Left ventricle myocardium inferior (tissue), 1 donor: ENCODE measurements around the gene HOXA3. TPM values are rescaled to one million over a fixed set of nuclear protein-coding genes. Genes with fewer than 3 reads are reported as not detected.

Experiments used
- DNase-seq: peaks from one replicate; pipeline ENCODE4 v3.0.0-alpha.2; 2020
- H3K27ac ChIP-seq: fragments of 200-600 bp; replicated peaks from 2 replicates; pipeline ENCODE4 v1.8.0; 2021
- H3K27me3 ChIP-seq: fragments of 200-600 bp; 2 replicates; pipeline ENCODE4 v1.8.0; 2021; ENCODE audit warnings: low read depth
- H3K36me3 ChIP-seq: fragments of 200-600 bp; 2 replicates; pipeline ENCODE4 v1.8.0; 2021
- H3K4me1 ChIP-seq: fragments of 200-600 bp; 2 replicates; pipeline ENCODE4 v1.8.0; 2021
- H3K4me3 ChIP-seq: fragments of 200-600 bp; 2 replicates; pipeline ENCODE4 v1.8.0; 2021; ENCODE audit warnings: mild to moderate bottlenecking, moderate library complexity
- H3K9me3 ChIP-seq: fragments of 200-600 bp; replicated peaks from 2 replicates; pipeline ENCODE4 v1.8.0; 2021
- CTCF ChIP-seq: fragments of 200-600 bp; IDR thresholded peaks from 2 replicates; pipeline ENCODE4 v1.8.0; 2021; ENCODE audit warnings: antibody characterized with exemption, mild to moderate bottlenecking, borderline replicate concordance
- intact Hi-C: fragments of 100-400 bp; cut with micrococcal nuclease; formaldehyde crosslinking; loops from one replicate; pipeline ENCODE4 v1.11.0; 2022
- long read RNA-seq: library from polyadenylated mRNA; unstranded; transcript quantifications from one replicate; pipeline ENCODE4 v2.0.0, GENCODE V29; 2021
- total RNA-seq: library from RNA; stranded (reverse); fragmentation: NEBNext Ultra II Directional; extraction: Animal tissue kit (Norgen Biotek cat#: 25700); gene quantifications from one replicate; pipeline ENCODE4 v1.2.1, GENCODE V29; 2021
- donor health status: DM: no; HTN: yes; CAD: no; lungs with severe emphysema.

HOXA3 gene
- not detected for total RNA-seq
- long read RNA-seq = 0 reads

DNA sequence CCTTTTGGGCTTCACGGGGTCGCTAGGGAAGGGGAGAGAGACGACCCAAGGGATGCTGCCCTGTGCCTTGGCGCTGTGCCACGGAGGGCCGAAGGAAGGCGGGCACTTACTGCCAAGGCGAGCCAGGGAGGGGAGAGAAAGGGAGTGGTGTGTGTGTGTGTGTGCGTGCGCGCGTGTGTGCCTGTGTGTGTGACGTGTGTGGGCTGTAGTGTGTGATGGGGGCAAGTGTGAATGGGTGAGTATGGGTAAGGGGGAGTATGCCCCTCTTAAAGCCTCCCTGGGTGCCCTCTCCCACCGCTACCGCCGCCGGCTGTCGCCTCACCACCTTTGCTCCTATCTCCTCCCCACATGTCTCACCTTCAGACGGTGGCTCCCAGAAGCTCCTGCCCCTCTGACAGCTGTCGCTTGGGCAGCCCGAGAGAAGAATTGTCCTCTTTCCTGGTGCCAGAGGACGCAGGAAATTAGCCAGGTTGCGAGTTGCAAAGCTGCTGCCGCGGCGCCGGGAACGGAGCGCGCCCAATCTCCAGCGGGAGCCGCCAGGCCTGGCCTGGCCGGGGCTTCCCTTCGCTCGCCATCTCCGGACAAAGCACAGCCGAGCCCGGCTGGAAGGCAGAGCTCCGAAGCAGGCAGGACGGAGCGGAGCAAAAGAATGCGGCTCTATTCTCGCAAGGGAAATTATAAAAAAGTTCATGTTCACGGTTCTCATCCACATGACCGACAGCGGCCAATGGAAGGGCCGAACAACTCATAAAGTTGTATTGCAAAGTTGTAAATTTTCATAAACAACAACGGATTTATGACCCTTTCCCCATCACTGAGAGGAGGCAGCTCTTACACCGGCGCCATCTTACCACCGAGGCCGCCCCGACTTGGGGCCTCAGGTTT lies at the start of gene HOXA3:
TSS of gene HOXA3 (minus strand) at position 653 of the 885 bp plus-strand sequence. CDS start 41,943 bp downstream, outside the sequence.
- no peaks in the 10 kb centered on the region for H3K9me3 ChIP-seq
- H3K4me3 ChIP-seq = peak within 1 kb of the TSS; percentile 55
- DNase-seq = peak; percentile 9
- peaks cover 62% of the 10 kb centered on the region for H3K4me1 ChIP-seq
- no peak for TF ChIP-seq CTCF
- H3K27ac ChIP-seq = no peak within 1 kb of the TSS
- H3K36me3 ChIP-seq = no peaks in the 10 kb centered on the region
- intact Hi-C loops = no loop called here
- H3K27me3 ChIP-seq = peaks cover 100% of the 10 kb centered on the region

DNA sequence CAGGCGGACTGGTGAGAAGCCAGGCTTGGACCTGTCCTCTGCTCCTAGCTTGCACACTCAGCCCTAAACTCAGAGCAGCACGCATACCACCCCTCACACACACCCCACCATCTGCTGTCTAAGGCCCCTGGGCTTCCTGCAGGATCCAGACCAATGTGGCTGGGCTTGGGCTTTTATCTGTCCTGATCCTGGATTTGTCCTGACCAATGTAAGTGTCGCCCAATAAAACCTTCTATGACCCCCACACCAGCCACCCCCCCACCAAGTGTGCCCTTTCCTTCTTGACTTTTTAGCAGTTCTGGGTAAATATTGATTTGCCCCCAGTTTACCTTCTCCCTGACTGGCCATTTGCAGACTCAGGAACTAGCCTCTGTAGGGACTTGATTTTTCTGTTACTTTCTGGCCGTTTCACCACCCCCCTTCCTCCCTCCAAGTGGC lies 49.2 kb upstream of the HOXA3 start:
- intact Hi-C loops = no loop called here
- H3K4me1 ChIP-seq = peaks cover 43% of the 10 kb centered on the region
- DNase-seq = no peak

DNA sequence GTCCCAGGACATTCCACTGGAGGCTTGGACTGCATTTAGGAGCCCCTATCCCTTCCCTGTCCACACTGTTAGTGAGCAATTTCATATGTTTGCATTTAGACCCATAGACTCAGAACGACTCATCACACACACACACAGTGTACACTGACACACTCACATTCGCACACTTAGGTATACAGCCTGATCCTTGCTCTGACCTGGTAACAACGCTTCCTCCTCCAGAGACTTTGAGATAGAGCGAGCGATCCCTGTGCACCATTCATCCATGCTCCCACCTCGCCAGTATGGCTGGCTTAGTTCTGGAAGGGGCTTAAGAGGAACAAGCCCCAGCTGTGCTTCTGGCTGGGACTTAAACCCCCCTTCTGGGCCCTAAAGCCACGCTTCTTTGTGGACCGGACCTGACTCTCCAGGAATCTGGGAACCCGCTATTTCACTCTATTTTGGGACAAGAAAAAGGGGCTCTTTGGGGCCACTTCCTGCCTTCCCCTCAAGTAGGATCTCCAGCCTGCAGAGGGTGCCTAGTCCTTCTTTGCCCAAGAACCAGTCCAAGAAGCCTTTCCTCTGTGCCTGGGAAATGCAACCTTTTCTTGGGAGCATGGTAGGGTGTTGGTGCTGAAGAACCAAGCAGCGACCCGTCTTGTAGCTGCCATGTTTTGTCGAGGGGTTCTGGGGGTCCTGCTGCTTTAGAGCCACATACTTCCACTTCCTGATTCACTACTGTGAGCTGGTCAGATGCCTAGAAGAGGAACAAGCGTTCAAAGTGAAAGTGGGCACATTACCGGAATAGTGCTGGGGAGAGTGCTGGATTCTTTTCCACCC lies 48.6 kb upstream of the HOXA3 start:
- Histone ChIP-seq H3K4me1 (peaks cover 43% of the 10 kb centered on the region), H3K27me3 (peaks cover 99% of the 10 kb centered on the region), H3K27ac (no peak overlapping the region), H3K9me3 (no peaks in the 10 kb centered on the region), H3K36me3 (no peaks in the 10 kb centered on the region), H3K4me3 (peak overlapping the region; percentile 51)
- DNase-seq = no peak
- intact Hi-C loops = no loop called here
- TF ChIP-seq CTCF = no peak

More for the DNA sequence above, 49.2 kb upstream of the HOXA3 start:
- H3K27me3 ChIP-seq = peaks cover 99% of the 10 kb centered on the region
- peak overlapping the region; percentile 51 for H3K4me3 ChIP-seq
- no peak overlapping the region for H3K27ac ChIP-seq
- no peak for TF ChIP-seq CTCF
- no peaks in the 10 kb centered on the region for H3K9me3 ChIP-seq
- no peaks in the 10 kb centered on the region for H3K36me3 ChIP-seq

DNA sequence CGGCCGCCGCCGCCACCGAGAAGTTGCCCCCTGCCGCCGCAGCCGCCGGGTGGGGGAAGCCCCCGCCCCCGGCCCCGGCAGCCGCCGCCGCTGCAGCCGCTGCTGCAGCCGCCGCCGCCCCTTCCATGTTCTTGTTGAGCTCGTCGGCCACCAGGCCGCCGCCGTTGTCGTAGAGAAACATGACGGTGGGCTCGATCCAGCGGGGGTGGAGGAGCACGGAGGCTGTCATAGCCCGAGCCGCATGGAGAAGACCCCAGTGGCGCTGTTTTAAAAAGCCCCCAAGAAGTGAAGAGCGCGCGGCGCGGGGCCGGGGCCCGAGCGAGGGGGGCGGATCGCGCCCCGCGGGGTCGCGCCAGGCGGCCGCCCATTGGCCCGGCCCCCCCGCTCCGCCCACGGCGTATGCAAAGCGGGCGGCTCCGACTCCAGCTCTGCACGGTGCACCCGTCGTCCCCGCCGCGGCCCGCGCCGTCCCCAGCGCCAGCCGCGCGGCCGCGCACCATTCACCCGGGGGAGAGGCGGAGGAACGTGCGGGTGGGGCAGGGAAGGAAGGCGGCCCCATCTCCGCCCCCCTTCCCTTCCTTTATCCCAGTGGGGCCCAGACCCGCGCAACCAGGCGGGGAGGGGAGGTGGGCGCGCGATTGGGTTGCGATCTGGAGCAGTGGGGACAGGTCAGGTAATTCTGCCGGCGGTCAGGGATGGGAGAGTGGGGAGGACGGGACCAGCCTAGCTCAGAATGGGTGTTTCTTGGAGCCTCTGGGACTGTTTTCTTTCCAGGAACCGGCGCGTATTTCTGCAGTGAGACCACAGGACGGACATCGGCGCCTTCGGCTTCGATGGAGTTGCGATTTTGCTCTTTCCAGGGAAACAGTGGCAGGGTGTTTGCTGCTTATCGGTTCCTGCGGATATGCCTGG lies 47.7 kb upstream of the HOXA3 start, which contains the start of gene HOXA13:
TSS of gene HOXA13 (minus strand) at position 243 of the 912 bp plus-strand sequence. CDS start at position 229, 14 bp downstream.
- Histone ChIP-seq H3K36me3 (no peaks in the 10 kb centered on the region), H3K27ac (no peak within 1 kb of the TSS), H3K4me1 (peaks cover 38% of the 10 kb centered on the region), H3K9me3 (no peaks in the 10 kb centered on the region), H3K4me3 (peak within 1 kb of the TSS; percentile 51), H3K27me3 (peaks cover 99% of the 10 kb centered on the region)
- DNase-seq = no peak
- TF ChIP-seq CTCF = no peak
- intact Hi-C loops = loop anchor here (5.0 kb wide), 1 partner anchor 877 kb away; no protein-coding TSS in a partner anchor
